Spleen (tissue), 11 donors: ENCODE data around the gene SEC22C. TPM values are rescaled to one million over a fixed set of nuclear protein-coding genes. Genes with fewer than 3 reads are reported as not detected.

ENCODE experiments used
- DNase-seq: peaks from one replicate; pipeline ENCODE4 v3.0.0-alpha.2; 2020
- H3K27ac ChIP-seq, 8 donors: fragments of 200-600 bp; sonication (generic) in 7 of 8; 1 replicate in 4 of 8; 2 replicates in 4 of 8; pipeline versions ENCODE4 v1.5.0 to v1.8.0; 2016 to 2021; ENCODE audit warnings: inconsistent platforms in 4 of 8, mild to moderate bottlenecking in 4 of 8, moderate library complexity in 1 of 8
- H3K27me3 ChIP-seq, 7 donors: fragments of 200-600 bp; sonication (generic) in 6 of 7; replicated peaks in 1 of 7; 1 replicate in 4 of 7; 2 replicates in 3 of 7; pipeline versions ENCODE4 v1.5.0 to v1.8.0; 2016 to 2021; ENCODE audit warnings: inconsistent platforms in 3 of 7, mild to moderate bottlenecking in 1 of 7
- H3K36me3 ChIP-seq, 6 donors: fragments of 200-600 bp; sonication (generic) in 5 of 6; 1 replicate in 4 of 6; 2 replicates in 2 of 6; pipeline versions ENCODE4 v1.5.0 to v1.8.0; 2016 to 2021; ENCODE audit warnings: inconsistent platforms in 2 of 6
- H3K4me1 ChIP-seq, 6 donors: fragments of 200-600 bp; sonication (generic) in 5 of 6; 1 replicate in 3 of 6; 2 replicates in 3 of 6; pipeline versions ENCODE4 v1.5.0 to v1.8.0; 2016 to 2021; ENCODE audit warnings: inconsistent platforms in 3 of 6
- H3K4me3 ChIP-seq, 8 donors: fragments of 200-600 bp; sonication (generic) in 7 of 8; 1 replicate in 4 of 8; 2 replicates in 4 of 8; pipeline versions ENCODE4 v1.5.0 to v1.8.0; 2016 to 2021; ENCODE audit warnings: inconsistent platforms in 4 of 8, mild to moderate bottlenecking in 4 of 8, moderate library complexity in 2 of 8
- H3K9me3 ChIP-seq, 8 donors: fragments of 200-600 bp; sonication (generic) in 7 of 8; 1 replicate in 4 of 8; 2 replicates in 4 of 8; pipeline versions ENCODE4 v1.5.0 to v1.8.0; 2016 to 2021; ENCODE audit warnings: inconsistent platforms in 4 of 8
- POLR2A ChIP-seq, 3 donors: fragments of 450-650 bp; IDR thresholded peaks; one replicate each; pipeline ENCODE4 v1.5.1; 2017; ENCODE audit warnings: antibody characterized with exemption in 3 of 3, mild to moderate bottlenecking in 1 of 3
- POLR2AphosphoS5 ChIP-seq, 3 donors: sonication (generic); formaldehyde crosslinking; IDR thresholded peaks; one replicate each; pipeline ENCODE4 v1.5.1; 2017; ENCODE audit warnings: antibody characterized with exemption in 3 of 3
- WGBS, 5 donors: extraction: QIAGEN DNeasy Blood & Tissue Kit in 3 of 5; methylation state at CpG; one replicate each; pipeline versions ENCODE4 v1.1.5 to v1.1.7; 2013 to 2018; 5-methylcytosine and 5-hydroxymethylcytosine counted together
- intact Hi-C: fragments of 100-400 bp; cut with DNase I; formaldehyde crosslinking; loops from one replicate; pipeline ENCODE4 v1.15.0; 2023; ENCODE audit warnings: low total_unique reads
- polyA plus RNA-seq, 3 donors: library from polyadenylated mRNA; stranded (reverse); fragments of 200-250 nt; gene quantifications; one replicate each; pipeline ENCODE4 v1.2.1, GENCODE V29; 2013
- total RNA-seq, 7 donors: library from RNA; depleted of rRNA in 3 of 7; stranded (reverse); fragments of >200 nt in 3 of 7; fragmentation: NEBNext Ultra II Directional in 4 of 7; extraction: Animal tissue kit (Norgen Biotek cat#: 25700) in 4 of 7; gene quantifications; one replicate each; pipeline versions ENCODE4 v1.1.0 to v1.2.1, GENCODE V29; 2016 to 2021
- TF ChIP-seq, protein P1 (sequence below), 11 experiments: fragments of 200-600 bp in 7 of 11; fragments of 450-650 bp in 4 of 11; sonication (generic) in 4 of 11; IDR thresholded peaks in 8 of 11; conservative IDR thresholded peaks in 3 of 11; 1 replicate in 7 of 11; 2 replicates in 4 of 11; pipeline versions ENCODE4 v1.4.0 to v1.8.0; 2016 to 2021; ENCODE audit warnings: antibody characterized with exemption in 11 of 11, inconsistent platforms in 4 of 11, mild to moderate bottlenecking in 1 of 11
- donor health status: healthy with polysubstance abuse.
- donor health status: DM: no; HTN: no; CAD: no; lungs with moderate emphysema.
- donor health status: DM: no; HTN: no; CAD: no.
- donor health status: Bipolar disorder and iron deficiency.
- donor health status: healthy.
- donor health status: DM: no; HTN: no; CAD: no.
- donor health status: DM: yes; HTN: yes; CAD: no.

SEC22C gene
- total and polyA plus RNA-seq, 10 donors, result 13.5 to 58.2 (median 37.8) TPM

GRCh38 chr3:42612217-42612616 is 30.4 kb upstream of the SEC22C start:
- no peaks in the 10 kb centered on the region for H3K9me3 ChIP-seq
- no peaks in the 10 kb centered on the region for H3K27me3 ChIP-seq
- peaks cover 0 to 42% (median 16%) of the 10 kb centered on the region in 6 donors for H3K36me3 ChIP-seq
- TF ChIP-seq POLR2A (IDR thresholded peaks at IDR 0.05) (no peak), POLR2AphosphoS5 (IDR thresholded peaks at IDR 0.05) (no peak)
- TF ChIP-seq, protein P1, sequence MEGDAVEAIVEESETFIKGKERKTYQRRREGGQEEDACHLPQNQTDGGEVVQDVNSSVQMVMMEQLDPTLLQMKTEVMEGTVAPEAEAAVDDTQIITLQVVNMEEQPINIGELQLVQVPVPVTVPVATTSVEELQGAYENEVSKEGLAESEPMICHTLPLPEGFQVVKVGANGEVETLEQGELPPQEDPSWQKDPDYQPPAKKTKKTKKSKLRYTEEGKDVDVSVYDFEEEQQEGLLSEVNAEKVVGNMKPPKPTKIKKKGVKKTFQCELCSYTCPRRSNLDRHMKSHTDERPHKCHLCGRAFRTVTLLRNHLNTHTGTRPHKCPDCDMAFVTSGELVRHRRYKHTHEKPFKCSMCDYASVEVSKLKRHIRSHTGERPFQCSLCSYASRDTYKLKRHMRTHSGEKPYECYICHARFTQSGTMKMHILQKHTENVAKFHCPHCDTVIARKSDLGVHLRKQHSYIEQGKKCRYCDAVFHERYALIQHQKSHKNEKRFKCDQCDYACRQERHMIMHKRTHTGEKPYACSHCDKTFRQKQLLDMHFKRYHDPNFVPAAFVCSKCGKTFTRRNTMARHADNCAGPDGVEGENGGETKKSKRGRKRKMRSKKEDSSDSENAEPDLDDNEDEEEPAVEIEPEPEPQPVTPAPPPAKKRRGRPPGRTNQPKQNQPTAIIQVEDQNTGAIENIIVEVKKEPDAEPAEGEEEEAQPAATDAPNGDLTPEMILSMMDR (IDR thresholded peaks at IDR 0.05 in 8 of 11, conservative IDR thresholded peaks at IDR 0.05 in 3 of 11), result no peak
- no peak for DNase-seq
- H3K27ac ChIP-seq, result peak overlapping the region in 7 of 8 donors; percentile 3 to 77 (median 60)
- intact Hi-C loops, result no loop called here
- H3K4me1 ChIP-seq, result peaks cover 15 to 96% (median 62%) of the 10 kb centered on the region in 6 donors
- H3K4me3 ChIP-seq, result no peak overlapping the region
- WGBS, 5 donors, result 25 to 50% (median 30%) methylated on average over 1 of the region's 1 CpG

GRCh38 chr3:42610976-42611375 is 29.2 kb upstream of the SEC22C start:
- Histone ChIP-seq H3K27me3 (no peaks in the 10 kb centered on the region), H3K36me3 (peaks cover 0 to 51% (median 16%) of the 10 kb centered on the region in 6 donors), H3K4me3 (no peak overlapping the region), H3K4me1 (peaks cover 15 to 96% (median 66%) of the 10 kb centered on the region in 6 donors), H3K9me3 (no peaks in the 10 kb centered on the region), H3K27ac (peak overlapping the region in 6 of 8 donors; percentile 5 to 77 (median 65))
- intact Hi-C loops, result no loop called here
- DNase-seq, result no peak
- no peak for TF ChIP-seq POLR2A (IDR thresholded peaks at IDR 0.05)
- no peak for TF ChIP-seq POLR2AphosphoS5 (IDR thresholded peaks at IDR 0.05)
- TF ChIP-seq, protein P1 (IDR thresholded peaks at IDR 0.05 in 8 of 11, conservative IDR thresholded peaks at IDR 0.05 in 3 of 11), result no peak
- WGBS, 5 donors, result 65 to 80% (median 70%) methylated on average over 1 of the region's 1 CpG

DNA sequence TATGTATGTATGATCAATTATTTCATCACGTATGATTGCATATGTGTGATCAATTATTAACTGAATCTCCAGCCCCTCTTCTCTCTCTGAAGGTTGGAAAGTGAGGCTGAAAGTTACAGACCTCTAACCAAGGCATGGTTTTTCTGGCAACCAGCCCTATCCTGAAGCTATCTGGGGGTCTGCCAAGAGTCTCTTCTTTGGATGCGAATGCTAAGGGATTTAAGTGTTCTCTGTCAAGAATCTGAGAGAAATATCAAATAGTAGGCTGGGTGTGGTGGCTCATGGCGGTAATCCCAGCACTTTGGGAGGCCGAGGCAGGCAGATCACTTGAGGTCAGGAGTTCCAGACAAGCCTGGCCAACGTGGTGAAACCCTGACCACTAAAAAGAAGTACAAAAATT is 26.8 kb upstream of the SEC22C start:
- Histone ChIP-seq H3K27ac (peak overlapping the region in 1 of 8 donors; percentile 12), H3K27me3 (no peaks in the 10 kb centered on the region), H3K36me3 (peaks cover 0 to 73% (median 18%) of the 10 kb centered on the region in 6 donors), H3K9me3 (peaks cover 0 to 9% (median 7%) of the 10 kb centered on the region in 8 donors), H3K4me1 (peaks cover 26 to 96% (median 74%) of the 10 kb centered on the region in 6 donors), H3K4me3 (no peak overlapping the region)
- 67 to 81% (median 77%) methylated on average over 5 of the region's 5 CpGs for WGBS, 5 donors
- DNase-seq, result no peak
- TF ChIP-seq POLR2A (IDR thresholded peaks at IDR 0.05) (no peak), POLR2AphosphoS5 (IDR thresholded peaks at IDR 0.05) (no peak)
- TF ChIP-seq, protein P1 (IDR thresholded peaks at IDR 0.05 in 8 of 11, conservative IDR thresholded peaks at IDR 0.05 in 3 of 11), result no peak
- intact Hi-C loops, result no loop called here

DNA sequence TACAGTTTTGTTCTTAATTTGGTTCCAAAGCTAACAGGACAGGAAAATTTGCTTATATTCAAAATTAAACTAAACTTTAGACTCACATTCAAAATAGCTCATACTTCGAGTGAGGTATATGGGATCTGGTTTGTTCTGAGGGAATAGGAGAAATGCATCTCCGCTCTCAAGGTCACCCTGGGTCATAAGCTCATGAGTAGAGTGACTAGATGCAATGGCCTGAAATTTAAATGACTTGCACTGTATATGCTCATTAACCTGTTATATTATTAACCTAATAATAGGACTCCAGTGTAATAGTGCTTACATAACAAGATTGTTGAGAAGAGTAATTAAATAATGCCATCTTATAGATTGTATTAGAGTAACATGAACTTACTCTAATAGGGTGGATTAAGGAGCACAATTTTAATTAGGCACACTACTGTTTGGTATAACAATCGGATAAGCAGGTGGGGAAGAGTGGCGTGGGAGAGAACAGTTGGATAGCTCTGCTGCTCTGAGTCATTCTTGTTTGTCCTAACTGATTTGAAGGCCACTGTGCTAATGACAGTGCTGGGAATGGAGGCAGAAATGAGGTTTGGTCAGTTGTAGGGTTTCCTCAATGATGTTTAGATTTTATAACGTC is 23.9 kb upstream of the SEC22C start:
- H3K4me1 ChIP-seq, result peaks cover 22 to 93% (median 69%) of the 10 kb centered on the region in 6 donors
- TF ChIP-seq POLR2AphosphoS5 (IDR thresholded peaks at IDR 0.05) (no peak), POLR2A (IDR thresholded peaks at IDR 0.05) (no peak)
- H3K27me3 ChIP-seq, result no peaks in the 10 kb centered on the region
- H3K27ac ChIP-seq, result peak overlapping the region in 5 of 8 donors; percentile 1 to 52 (median 36)
- H3K4me3 ChIP-seq, result no peak overlapping the region
- intact Hi-C loops, result no loop called here
- 63 to 82% (median 77%) methylated on average over 5 of the region's 5 CpGs for WGBS, 5 donors
- peaks cover 0 to 10% (median 9%) of the 10 kb centered on the region in 8 donors for H3K9me3 ChIP-seq
- no peak for DNase-seq
- H3K36me3 ChIP-seq, result peaks cover 0 to 76% (median 18%) of the 10 kb centered on the region in 6 donors
